Kidney epithelial cell (primary cell): ENCODE data around the gene INPP5A. TPM values are rescaled to one million over a fixed set of nuclear protein-coding genes. Genes with fewer than 3 reads are reported as not detected.
A peak's percentile ranks its signal among the peaks of the same experiment; 100 is the strongest.
"Not testable (repeated sequence)": the region's sequence is repeated elsewhere in the genome, so short reads cannot be mapped to it uniquely, and the experiment has no call there.

Experiments
- DNase-seq: peaks from one replicate; pipeline ENCODE4 v3.0.0-alpha.2; 2010; ENCODE audit warnings: low read depth
- H3K27me3 ChIP-seq: 2 replicates; pipeline ENCODE4 v1.6.0; 2011; ENCODE audit warnings: low read length; ENCODE audit not compliant: control insufficient read depth, insufficient read depth
- H3K36me3 ChIP-seq: 2 replicates; pipeline ENCODE4 v1.5.1; 2011; ENCODE audit warnings: low read length; ENCODE audit not compliant: control insufficient read depth, insufficient read depth
- H3K4me3 ChIP-seq: 2 replicates; pipeline ENCODE4 v1.5.1; 2011; ENCODE audit warnings: low read depth, mild to moderate bottlenecking, control low read depth, low read length
- total RNA-seq: library from RNA; depleted of rRNA; stranded (reverse); fragments of >200 nt; gene quantifications from 2 replicates; pipeline ENCODE4 v1.2.3, GENCODE V29; 2015
- TF ChIP-seq, protein P1 (sequence below): IDR thresholded peaks from 2 replicates; pipeline ENCODE4 v1.5.1; 2011; ENCODE audit warnings: mild to moderate bottlenecking, moderate library complexity, low read length, control low read depth, inconsistent platforms; ENCODE audit not compliant: insufficient read depth, poor library complexity, severe bottlenecking

INPP5A gene, protein sequence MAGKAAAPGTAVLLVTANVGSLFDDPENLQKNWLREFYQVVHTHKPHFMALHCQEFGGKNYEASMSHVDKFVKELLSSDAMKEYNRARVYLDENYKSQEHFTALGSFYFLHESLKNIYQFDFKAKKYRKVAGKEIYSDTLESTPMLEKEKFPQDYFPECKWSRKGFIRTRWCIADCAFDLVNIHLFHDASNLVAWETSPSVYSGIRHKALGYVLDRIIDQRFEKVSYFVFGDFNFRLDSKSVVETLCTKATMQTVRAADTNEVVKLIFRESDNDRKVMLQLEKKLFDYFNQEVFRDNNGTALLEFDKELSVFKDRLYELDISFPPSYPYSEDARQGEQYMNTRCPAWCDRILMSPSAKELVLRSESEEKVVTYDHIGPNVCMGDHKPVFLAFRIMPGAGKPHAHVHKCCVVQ
- 45.1 and 47.7 TPM in 2 replicates for total RNA-seq

DNA sequence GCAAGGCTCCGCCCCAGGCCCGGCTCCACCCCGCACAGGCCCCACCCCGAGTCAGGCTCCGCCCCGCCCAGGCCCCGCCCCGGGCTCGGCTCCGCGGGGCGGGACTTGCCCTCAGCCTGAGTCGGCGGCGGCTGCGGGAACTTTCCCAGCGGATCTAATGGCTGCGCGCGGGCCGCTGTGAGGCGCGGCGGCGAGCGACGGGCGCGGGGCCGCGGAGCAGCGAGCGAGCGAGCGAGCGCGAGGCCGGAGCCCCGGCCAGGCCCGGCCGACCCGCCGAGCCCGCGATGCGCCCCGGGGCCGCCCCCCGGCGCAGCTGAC, at the start of gene INPP5A:
TSS of gene INPP5A (plus strand) at position 104 of the 318 bp plus-strand sequence. CDS start 310 bp downstream, outside the sequence.
- Histone ChIP-seq H3K36me3 (no peaks in the 10 kb centered on the region), H3K4me3 (peak within 1 kb of the TSS; percentile 79), H3K27me3 (no peaks in the 10 kb centered on the region)
- no peak for DNase-seq
- TF ChIP-seq, protein P1, sequence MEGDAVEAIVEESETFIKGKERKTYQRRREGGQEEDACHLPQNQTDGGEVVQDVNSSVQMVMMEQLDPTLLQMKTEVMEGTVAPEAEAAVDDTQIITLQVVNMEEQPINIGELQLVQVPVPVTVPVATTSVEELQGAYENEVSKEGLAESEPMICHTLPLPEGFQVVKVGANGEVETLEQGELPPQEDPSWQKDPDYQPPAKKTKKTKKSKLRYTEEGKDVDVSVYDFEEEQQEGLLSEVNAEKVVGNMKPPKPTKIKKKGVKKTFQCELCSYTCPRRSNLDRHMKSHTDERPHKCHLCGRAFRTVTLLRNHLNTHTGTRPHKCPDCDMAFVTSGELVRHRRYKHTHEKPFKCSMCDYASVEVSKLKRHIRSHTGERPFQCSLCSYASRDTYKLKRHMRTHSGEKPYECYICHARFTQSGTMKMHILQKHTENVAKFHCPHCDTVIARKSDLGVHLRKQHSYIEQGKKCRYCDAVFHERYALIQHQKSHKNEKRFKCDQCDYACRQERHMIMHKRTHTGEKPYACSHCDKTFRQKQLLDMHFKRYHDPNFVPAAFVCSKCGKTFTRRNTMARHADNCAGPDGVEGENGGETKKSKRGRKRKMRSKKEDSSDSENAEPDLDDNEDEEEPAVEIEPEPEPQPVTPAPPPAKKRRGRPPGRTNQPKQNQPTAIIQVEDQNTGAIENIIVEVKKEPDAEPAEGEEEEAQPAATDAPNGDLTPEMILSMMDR: no peak

DNA sequence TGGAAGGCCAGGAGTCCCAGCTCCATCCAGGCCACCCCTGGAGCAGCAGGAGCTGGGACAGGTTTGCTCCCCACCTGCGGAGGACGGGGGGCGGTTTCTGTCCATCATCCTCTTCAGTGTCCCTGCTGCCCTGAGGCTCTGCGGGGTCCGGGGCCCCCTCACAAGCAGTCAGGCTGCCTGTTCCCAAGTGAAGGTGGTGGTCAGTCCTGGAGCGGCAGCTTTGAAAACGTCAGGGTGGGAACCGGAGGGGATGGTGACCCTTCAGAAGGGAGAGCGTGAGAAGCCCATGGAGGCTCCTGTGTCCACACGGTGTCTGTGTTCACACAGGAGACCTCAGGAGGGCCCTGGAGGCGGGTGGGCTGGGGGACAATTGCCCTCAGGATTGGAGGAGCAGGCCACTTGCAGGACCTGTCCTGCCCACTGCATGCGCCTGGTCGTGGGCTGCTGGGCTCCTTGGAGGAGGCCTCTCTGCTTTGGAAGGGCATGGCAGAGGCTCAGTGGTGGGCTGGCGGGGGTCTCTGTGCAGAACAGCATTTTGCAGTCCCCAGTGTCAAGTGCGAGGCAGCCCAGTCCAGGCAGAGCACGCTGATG, 49.3 kb upstream of the INPP5A start:
- no peak overlapping the region for H3K4me3 ChIP-seq
- H3K27me3 ChIP-seq: no peaks in the 10 kb centered on the region
- no peak for DNase-seq
- H3K36me3 ChIP-seq: no peaks in the 10 kb centered on the region
- TF ChIP-seq, protein P1: no peak

DNA sequence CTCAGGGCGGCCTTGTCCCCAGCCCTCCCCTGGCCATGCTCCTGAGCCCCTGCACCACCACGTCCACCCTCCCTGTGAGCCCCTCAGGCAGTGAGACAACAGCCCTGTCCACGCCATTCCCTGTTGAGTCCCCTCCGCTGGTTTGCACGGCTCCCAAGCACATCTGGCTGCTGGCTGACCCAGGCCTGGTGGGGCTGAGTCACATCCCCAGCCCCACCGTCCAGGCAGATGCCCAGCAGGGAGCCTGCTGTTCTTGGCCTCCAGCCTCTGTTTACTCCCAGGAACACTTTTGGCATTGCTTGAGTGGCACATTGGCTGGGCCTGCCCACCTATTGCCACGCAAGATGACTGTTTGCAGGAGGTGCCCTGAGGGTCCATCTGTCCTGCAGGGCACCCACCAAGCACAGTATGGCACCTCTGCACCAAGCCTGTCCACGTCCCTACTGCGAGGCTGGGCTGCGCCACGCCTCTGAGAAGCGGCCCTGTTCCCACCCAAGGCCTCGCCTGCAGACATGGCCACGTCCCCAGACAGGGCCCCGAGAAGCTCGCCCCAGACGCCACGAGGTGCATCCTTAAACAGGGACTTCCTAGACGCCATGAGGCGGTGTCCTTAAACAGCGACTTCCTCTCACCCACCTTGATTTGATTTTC, 48.4 kb upstream of the INPP5A start:
- TF ChIP-seq, protein P1: no peak
- no peaks in the 10 kb centered on the region for H3K36me3 ChIP-seq
- no peak for DNase-seq
- H3K4me3 ChIP-seq: no peak overlapping the region
- H3K27me3 ChIP-seq: no peaks in the 10 kb centered on the region

DNA sequence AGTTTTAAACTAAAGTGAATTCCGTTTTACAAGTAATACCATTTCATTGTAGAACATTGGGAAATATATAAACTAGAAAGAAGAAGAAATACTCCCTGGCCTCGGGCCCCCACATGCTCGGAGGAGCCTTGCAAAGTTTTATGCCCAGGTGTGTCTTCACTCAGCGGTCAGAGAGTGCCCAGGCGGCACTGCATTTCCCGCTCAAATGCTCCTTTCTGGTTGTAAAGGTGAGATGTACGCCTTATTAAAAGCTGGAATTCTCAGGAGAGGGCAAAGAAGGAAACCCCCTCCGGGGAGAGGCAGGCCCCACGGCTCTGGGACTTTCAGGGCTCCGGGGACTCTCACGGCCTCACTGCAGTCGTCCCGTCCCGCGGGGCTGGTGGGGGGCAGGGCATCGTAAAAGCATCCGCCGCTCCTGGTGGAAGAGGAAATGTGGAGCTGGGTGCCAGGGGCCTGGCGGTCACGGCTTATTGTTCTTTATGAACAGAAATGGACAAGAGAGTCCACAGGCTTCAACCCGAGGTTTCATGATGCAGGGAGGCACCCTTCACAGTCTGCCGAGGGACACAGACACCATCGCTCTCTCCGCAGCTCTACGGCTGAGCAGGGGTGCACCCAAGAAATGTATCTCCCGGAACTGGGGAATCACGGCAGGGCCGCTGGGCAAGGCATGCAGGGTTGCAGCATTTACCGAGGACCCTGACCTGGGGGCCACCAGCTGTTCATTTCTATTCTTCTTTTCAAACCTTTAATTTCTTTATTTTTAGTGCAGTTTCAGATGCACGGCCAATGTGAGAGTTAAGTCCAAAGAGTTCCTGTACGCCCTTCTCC, 47.7 kb upstream of the INPP5A start:
- DNase-seq: no peak
- TF ChIP-seq, protein P1: no peak
- no peaks in the 10 kb centered on the region for H3K36me3 ChIP-seq
- no peak overlapping the region for H3K4me3 ChIP-seq
- no peaks in the 10 kb centered on the region for H3K27me3 ChIP-seq

DNA sequence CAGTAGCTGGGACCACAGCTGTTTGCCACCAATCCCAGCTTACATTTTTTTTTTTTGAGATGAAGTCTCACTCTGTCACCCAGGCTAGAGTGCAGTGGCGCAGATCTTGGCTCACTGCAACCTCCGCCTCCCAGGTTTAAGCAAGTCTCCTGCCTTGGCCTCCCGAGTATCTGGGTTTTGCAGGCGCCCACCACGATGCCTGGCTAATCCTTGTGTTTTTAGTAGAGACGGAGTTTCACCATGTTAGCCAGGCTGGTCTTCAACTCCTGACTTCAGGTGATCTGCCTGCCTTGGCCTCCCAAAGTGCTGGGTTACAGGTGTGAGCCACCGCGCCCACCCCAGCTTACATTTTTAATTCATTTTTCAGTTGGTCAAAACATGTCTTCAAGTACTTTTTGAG, 46.1 kb upstream of the INPP5A start:
- not testable (repeated sequence) for DNase-seq, H3K36me3 ChIP-seq, H3K4me3 ChIP-seq, H3K27me3 ChIP-seq

DNA sequence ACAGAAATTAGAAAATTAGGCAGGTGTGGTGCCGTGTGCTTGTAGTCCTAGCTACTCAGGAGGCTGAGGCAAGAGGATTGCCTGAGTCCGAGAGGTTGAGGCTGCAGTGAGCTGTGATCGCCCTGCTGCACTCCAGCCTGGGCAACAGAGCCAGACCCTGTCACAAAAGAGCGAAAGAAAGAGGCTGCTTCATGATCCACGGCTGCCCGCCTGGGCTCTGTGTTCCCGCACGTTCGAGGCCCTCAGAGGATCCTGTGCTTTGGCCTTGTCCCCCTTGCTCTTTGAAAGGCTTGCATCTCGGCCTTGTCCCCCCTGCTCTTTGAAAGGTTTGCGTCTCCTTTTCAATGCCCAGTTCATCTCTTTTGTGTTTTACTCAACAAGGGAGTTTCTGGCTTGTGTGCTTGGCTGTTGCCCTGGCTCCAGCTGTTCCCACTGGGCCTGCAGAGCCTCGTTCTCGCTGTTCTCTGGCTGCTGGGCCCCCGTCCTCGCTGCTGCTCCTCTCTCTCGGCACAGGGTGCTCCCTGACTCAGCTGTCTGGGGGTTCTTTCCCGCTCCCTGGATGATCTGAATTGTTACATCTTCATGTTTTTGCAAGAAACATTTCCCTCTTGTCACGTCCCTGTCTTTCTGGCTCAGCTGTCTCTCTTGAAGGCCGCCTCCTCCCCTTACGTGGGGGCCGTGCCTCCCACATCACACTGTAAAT, 45.1 kb upstream of the INPP5A start:
- no peak for DNase-seq
- TF ChIP-seq, protein P1: no peak
- no peaks in the 10 kb centered on the region for H3K36me3 ChIP-seq
- peaks cover 4% of the 10 kb centered on the region for H3K27me3 ChIP-seq
- no peak overlapping the region for H3K4me3 ChIP-seq
